Activated CD8-positive, alpha-beta memory T cell treated with anti-CD3 and anti-CD28 coated beads, Interleukin-2, amount 50 U/mL, for 24 hours (primary cell): ENCODE results near the gene SLC19A1.

ENCODE experiments used
- DNase-seq: peaks from one replicate; pipeline ENCODE4 v3.0.0-alpha.2; 2020; ENCODE audit errors: extremely low read depth

The SLC19A1 gene

DNA sequence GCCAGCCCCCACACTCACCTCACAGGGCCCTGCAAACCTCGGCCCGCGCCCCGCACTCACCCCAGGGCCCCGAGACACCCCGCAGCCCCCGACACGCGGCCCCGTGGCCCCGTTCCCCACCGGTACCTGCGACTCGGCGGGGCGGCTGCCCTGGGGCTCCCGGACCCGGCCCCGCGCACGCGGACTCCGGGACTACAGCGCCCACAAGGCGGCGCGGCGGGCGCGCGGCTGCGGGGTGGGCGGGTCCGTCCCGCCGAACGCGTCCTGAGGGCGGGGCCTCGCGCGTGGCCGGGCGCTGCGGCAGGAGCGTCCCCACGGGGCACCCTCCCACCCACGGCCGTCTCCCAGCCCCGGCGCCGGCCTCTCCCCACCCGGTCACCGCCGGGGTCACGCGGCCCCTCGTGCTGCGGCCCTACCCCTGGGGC is at the start of gene SLC19A1:
Gene SLC19A1, minus strand, starts transcription at position 199 of the 425 bp plus-strand sequence. CDS start 4,481 bp downstream, outside the sequence.
- no peak for DNase-seq

DNA sequence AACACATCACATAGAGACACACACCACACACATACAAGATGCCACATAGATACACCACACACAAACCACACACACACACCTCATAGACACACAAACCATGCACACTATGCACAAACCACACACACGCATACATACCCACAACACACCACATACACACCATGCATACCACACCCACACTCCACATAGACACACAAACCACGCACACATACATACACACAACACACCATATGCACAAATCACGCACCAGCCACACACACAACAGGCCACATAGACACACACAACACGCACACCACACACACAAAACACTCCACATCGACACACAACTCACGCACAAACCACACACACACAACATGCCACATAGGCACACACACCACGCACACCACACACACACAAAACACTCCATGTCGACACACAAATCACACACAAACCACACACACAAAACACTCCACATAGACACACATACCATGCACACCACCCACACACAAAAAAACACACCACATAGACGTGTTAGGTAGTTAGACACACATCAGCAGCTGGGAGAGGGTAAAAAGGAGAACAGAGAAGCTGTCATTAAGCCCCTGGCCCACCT is 49.5 kb upstream of the SLC19A1 start:
- no peak for DNase-seq

DNA sequence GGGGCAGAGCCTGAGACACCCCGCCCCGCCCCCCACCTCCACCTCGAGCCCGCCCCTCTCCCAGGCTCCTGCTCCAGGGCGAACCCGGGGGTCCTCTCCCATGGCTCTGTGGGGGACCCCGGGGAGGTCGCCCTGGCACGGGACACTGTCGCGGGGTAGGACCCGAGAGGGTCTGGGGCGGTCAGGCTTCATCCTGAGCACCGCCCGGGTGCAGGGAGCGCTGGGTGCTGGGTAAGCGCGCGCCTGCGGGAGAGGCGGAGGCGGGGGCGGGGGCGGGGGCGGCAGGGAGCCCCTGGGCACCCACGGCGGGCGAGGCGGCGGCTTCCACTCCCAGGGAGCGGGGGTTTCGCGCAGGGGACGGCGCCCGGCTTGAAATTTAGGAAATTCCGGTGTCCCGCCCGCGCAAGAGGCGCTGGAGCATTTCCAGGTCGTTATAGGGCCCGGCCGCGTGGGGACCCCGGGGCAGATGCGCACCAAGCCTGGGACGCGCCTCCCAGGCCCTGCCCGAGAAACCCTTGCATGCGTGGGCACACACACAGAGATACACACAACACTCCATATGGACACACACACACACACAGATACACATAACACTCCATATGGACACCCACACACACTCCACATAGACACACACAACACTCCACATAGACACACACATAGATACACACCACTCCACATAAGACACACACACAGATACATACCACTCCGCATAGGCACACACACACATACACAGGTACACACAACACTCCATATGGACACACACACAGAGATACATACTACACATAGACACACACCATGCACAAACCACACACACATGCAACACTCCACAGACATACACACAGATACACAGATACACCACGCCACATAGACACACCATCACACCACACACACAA is 48.7 kb upstream of the SLC19A1 start:
- DNase-seq, result peak; percentile 8

DNA sequence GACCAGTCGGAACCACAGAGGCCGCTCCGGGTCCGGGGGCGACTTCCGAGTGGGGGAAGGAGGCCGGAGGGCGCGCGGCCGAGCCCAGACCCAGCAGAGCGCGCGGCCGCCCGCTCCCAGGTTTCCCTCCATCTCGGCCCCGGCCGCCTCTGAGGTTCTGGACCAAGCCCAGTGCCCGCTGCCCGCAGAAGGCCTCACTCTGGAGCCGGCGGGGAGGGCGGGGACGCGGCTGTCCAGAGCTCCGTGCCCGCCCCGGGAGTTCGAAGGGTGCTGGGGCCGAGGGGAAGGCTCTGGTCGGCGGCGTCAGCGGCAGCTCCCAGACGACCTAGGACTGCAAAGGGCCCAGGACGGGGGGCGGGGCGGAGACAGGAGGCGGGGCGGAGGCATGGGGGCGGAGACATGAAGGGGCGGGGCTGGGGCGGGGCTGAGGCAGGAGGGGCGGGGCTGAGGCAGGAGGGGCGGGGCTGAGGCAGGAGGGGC is 48.0 kb upstream of the SLC19A1 start:
- DNase-seq, result peak; percentile 31

DNA sequence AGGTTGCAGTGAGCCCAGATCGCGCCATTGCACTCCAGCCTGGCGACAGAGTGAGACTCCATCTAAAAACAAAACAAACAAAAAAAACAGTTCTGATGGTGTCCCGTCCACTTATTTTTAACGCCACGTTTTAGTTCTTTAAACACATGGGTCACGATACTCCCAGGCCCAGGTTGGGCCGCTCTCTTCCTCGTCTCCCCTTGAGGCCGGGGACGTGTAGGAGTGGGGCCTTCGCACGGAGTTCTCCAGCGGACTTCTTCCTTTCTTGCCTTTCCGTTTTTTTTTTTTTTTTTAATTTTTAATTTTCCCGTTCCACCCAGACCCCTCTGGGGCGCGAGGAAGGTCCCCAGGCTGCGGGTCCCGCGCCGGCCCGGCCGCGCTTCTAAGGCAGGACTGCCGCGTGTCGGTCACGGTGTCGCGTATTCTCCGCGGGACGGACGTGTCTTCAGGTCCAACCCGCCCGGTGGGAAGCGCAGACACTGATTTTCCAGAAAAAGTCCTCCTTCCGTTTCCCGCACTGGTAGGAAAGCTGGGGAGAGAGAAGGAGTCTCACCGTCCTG is 47.5 kb upstream of the SLC19A1 start:
- no peak for DNase-seq

DNA sequence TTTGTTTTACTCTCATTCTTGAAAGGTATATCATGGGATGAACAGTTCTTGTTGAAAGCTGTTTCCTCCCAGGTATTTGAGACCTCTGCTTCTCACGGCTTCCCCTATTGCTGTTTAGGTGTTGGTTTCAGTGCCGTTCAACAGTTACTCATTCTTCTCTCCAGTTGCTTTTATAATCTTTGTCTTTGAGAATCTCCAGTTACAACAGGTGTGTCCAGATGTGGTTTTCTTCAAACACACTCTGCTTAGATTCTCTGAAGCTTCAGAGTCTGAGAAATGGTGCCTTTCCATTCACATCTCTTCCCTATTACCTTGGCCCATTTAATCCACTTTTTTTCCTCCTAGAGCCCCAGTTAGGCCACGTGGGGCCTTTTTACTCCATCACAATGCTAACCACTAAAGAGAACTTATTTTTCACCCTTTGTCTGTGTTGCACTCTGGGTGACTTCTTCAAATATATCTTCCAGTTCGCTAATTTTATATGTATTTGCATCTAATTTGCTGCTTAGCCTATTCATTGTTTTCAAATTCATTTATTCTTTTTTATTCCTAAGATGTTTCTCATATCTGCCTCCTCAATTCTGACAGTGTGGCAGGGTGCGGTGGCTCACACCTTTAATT is 46.7 kb upstream of the SLC19A1 start:
- DNase-seq, result no peak

DNA sequence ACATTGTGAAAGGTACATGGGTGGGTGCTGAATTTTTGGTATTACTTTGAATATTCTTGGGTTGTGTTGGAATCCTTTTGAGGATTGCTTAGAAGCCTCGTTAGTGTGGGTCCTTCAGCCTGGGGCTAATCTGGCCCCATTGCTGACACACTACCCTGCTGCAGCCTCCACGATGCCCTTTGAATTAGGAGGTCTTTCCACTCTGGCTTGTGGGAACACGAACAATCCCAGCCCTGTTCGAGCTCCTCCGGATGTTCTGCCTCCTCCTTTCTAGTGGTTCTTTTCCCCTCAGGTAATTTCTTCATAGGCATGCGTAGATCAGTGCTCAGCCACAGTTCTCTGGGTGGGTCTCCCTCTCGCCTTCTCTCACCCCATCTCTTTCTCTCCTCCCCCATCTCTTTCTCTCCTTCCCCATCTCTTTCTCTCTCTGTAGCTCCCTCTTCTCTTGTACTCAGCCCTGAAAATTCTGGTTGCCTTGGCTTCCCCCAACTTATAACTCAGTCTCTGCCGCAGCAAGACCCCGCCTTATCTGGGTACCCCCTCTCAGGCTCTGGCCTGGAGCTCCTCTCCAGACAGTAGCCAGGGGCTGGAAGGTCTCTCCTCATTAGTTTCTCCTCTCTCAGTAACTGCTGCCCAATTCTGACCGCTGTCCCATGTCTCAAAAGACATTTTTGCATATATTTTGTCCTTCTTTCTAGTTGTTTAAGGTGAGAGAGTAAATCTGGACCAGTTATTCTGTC is 46.0 kb upstream of the SLC19A1 start:
- no peak for DNase-seq

DNA sequence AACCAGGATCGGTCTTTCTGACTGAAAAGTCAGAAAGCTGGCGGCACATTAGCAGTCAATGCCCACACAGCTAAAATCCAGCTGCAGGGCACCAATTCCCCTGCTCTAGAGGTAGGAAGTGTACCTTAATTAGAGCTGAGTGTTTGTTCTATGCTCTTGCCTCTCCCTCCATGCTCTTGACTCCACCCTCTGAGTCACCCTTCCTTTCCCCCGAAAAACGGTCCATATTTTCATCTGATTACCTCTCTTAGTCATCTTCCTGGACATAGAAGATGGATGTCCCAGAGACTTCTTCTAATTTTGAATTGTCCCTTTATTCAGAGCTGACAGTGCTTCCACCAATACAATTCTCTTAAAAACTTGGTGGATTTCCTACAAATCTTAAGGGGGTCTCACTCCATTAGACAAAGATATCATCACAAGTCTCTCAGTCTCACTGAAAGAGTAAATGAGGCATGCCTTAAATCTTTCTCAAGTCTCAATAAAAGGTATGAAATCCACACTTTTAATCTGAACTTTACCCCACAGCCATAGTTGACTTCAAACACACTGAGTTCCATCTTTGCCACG is 44.1 kb upstream of the SLC19A1 start:
- DNase-seq, result no peak

DNA sequence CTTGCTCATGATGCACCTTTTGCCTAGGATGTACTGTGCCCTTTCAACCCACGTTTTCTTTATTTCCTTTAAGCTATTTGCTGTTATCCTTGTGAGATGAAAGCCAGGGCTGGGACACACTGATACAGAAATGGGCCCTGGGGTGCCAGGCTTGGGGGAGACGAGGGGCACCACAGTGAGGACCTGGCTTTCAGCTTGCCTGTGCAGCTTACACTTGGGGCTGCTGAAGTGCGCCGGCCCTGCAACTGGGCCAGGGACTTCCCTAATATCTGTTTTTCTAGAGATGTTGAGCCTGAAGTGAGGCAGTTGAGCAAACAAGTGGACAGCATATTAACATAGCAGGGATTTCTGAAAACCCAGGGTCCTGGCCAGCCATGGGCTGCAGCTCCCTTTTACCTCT is 42.5 kb upstream of the SLC19A1 start:
- DNase-seq, result no peak

DNA sequence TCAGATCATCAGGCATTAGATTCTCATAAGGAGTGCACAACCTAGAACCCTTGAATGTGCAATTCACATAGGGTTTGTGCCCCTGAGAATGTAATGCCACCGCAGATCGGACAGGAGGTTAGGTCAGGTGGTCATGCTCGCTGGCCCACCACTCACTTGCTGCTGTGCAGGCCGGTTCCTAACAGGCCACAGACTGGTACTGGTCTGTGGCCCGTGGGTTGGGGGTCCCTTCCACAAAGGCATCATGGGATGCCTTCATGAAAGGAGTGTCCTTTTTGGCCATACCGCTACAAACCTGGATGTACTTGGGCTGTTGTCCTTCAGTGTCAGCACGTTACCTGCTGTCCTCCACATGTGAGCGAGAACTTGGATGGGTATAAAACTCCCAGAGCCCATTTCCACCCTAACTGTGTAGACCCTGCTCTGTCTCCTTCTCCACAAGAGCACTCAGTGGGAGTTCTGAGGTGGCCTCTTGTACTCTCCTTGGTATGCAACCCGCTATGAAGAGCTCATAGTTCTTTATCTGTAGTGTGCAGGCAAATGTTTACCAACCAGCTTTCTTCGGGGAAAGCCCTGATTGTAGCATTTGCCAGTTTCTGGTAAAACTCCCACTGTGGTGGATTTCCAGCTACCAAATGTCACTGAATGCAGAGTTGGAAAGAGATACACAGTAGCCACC is 41.7 kb upstream of the SLC19A1 start:
- DNase-seq, result no peak

DNA sequence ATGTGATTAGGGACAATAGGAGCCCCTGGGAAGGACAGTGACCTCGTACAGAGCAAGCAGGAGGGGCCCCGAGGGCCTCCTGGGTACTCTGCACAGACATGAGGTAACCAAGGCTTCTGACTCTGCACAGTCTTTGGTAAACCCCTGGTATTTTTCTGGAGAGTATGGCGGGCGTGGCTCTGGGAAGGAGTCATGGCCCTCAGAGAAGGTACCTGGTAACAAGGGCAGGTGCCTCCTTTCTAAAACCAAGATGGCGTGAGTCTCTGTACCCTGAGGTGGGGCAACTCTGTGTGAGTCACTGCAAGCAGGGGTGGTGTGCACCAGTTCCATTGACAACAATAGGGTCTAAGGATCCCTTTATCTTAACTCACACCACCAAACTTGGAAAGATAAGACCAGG is 39.9 kb upstream of the SLC19A1 start:
- DNase-seq, result no peak

DNA sequence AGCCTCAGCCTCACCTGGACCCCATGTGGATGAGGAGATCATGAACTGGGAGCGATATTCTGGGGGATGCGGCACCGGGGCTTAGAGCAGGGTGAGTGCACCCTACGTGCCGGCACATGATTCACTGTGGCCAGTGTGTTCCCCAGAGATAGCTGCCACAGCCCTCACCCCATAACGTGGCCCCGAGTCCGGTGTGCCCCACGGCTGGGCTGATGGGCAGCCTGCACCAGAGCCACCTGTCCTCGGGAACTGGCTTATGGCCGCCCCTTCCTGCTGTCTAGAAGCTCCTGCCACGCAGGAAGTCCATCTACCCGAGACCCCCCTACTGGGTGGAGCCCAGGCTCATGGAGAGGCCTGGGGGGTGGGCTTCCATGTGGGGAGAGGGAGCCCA is 39.1 kb upstream of the SLC19A1 start:
- no peak for DNase-seq

DNA sequence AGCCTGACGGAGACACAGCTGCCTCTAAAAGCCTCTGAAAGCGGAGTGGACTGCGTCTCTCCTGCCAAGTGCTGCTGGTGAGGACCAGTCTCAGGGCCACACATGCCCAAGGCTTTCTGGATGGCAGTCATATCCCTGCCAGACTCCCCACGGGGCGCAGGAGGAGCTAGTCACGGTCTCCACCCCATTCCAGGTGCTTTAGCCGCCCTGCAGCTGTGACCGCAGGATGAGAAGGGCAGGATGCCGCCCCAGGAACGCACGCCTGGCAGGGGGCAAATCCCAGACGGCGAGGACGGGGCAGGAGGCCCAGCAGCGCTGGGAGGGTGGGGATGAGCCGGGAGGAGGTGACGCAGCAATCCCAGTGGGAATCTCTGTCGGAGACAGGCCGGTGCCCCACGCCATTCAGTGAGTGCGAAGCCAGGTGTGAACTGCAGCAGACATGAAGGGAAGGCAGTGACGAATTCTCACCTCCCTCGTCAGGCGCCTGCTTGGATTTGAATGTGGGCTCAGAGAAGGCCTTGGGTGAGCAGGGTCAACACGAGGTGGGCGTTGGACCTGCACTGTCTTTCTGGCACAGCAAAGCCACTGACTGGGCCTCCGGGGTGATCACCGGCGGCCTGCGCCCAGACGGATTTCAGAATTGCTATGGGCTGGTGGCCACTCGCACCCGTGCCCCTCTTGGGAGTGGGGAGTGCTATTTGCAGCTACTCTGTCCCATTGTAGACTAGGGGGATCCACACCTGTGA is 38.5 kb upstream of the SLC19A1 start:
- no peak for DNase-seq

DNA sequence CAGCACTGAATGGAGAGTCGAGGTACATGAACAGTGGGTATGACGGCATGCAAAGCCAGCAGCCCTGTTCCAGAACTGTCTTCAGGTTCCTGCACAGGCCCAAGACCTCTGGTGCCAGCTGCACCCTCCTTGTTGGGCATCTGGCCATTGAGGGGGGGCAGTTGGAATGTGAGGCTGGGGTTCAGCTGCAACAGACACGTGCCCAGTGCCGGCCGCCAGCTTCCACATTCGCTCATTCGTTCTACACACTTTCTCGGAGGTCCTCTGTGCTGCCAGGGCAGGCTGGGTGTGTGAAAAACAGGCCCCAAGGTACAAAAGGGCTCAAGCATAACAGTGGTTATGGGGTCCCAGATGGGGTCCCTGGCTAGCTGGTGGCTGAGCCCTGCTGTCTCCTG is 37.9 kb upstream of the SLC19A1 start:
- DNase-seq, result no peak

DNA sequence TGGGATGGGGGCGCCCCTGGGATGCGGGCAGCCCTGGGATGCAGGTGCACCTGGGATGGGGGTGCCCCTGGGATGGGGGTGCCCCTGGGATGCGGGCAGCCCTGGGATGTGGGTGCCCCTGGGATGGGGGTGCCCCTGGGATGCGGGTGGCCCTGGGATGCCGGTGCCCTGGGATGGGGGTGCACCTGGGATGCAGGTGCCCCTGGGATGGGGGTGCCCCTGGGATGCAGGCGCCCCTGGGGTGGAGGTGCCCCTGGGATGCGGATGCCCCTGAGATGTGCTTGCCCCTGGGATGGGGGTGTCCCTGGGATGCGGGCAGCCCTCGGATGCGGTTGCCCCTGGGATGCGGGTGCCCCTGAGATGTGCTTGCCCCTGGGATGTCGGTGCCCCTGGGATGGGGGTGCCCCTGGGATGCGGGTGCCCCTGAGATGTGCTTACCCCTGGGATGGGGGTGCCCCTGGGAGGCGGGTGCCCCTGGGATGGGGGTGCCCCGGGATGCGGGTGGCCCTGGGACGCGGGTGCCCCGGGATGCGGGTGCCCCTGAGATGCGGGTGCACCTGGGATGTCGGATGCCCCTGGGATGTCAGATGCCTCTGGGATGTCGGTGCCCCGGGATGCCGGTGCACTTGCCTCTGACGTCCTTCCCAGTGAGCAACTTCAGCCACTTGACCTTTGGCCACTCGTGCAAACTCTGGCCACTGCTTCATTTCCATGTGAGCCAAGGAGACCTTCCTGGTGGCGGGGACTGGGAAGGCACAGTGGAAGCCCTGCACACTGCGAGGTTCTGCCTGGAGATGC is 37.3 kb upstream of the SLC19A1 start:
- DNase-seq, result no peak

DNA sequence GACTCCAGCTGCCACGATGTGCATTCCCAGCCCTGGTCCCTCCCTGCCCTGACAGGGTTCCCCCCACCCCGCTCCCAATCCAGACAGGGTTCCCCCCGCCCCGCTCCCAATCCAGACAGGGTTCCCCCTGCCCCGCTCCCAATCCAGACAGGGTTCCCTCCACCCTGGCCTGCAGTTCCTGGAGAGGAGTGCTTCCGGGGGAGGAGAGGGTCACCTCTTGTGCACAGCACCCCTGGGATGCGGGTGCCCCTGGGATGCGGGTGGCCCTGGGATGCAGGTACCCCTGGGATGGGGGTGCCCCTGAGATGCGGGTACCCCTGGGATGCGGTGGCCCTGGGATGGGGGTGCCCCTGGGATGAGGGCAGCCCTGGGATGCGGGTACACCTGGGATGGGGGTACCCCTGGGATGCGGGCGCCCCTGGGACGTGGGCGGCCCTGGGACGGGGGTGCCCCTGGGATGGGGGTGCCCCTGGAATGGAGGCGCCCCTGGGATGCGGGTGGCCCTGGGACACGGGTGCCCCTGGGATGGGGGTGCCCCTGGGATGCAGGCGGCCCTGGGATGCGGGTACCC is 36.7 kb upstream of the SLC19A1 start:
- no peak for DNase-seq

DNA sequence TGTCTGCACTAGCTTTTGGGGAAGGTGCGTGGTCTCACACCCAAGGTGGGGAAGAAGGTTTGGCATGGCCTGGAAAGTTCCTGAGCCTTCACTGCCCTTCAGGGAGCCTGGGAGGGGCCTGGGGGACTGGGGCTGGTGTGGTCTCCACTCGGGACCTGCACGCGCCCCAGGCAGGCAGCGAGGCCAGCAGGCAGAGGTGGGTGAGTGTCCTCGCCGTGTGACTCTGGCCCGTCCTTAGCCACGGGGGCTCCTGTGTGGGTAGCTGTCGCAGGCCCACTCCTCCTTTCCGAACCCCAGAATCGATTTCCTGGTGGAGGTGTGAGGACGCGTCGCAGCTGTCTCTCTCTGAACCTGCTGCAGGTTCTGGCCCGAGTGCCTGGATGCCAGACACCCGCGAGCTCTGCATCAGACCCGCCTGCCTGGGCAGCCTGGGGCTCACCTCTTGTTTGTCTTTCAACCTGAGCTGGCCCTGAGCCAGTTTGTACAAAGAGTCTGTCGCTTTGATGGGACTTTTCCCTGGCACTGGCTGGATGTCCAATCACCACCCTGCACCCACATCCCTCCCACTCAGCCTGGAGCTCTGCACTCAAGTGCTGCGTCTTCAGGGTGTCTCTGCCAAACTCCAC is 36.0 kb upstream of the SLC19A1 start:
- DNase-seq, result no peak

DNA sequence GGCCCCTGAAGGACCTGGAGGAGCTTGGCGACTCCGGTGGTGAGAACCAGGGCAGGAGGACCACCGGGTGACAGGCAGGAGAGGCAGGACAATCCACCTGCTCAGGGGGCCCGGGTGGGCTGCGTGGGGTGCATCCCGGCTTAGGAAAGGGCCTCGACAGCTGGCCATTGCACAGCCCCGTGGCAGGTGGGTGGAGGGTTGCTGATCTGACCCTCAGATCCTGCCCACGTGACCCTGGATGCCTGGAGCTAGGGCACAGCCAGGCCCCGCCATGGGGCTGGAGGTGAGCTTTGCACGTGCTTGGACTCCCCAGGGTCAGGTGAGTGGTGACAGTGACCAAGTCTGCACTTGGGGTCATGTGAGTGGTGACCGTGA is 35.5 kb upstream of the SLC19A1 start:
- no peak for DNase-seq
